Measurements from ENCODE around the gene NRIP2. TPM values are rescaled to one million over a fixed set of nuclear protein-coding genes. Genes with fewer than 3 reads are reported as not detected.

The NRIP2 gene
- total and polyA plus RNA-seq, 10 of the 15 experiments (the other 5 are each of a cell fraction or from before 2014, with no cell fraction given): 0.04 to 0.83 (median 0.42) TPM; not detected in 7

GRCh38 chr12:2856051-2856450 lies 21.2 kb upstream of the NRIP2 start:
- POLR2A ChIA-PET: no interaction called here
- BruUV-seq (replicated peaks): no TSS peak

More at GRCh38 chr12:2856051-2856450, 21.2 kb upstream of the NRIP2 start:
- intact Hi-C loops (cut with micrococcal nuclease; ENCODE audit: unreplicated experiment): no loop called here
- H3K27me3 ChIP-seq (replicated peaks in 1 of 2; ENCODE audit: control insufficient read depth in 2 of 2, insufficient read depth in 2 of 2, low read length in 1 of 2): no peaks in the 10 kb centered on the region
- H3K36me3 ChIP-seq (ENCODE audit: control insufficient read depth in 2 of 2, insufficient read depth in 2 of 2, low read length in 1 of 2): peaks cover 11% of the 10 kb centered on the region in 2 experiments; a peak in 3 of 4 replicates
- no peak for DNase-seq (ENCODE audit: low read depth, low spot score)
- no peaks in the 10 kb centered on the region for H3K79me2 ChIP-seq (ENCODE audit: control insufficient read depth, insufficient read depth, low read length)
- H3K4me1 ChIP-seq (ENCODE audit: control insufficient read depth, insufficient read depth, low read length): no peaks in the 10 kb centered on the region
- RAD21 ChIA-PET (ENCODE audit: unreplicated experiment): no interaction called here
- no peak overlapping the region for H3K9ac ChIP-seq (ENCODE audit: control insufficient read depth, insufficient read depth, low read length)
- in situ Hi-C loops (cut with MboI): no loop called here
- H3K27ac ChIP-seq (ENCODE audit: control insufficient read depth, insufficient read depth): no peak overlapping the region
- H3K4me3 ChIP-seq: no peak overlapping the region
- no peak for ATAC-seq
- no peak overlapping the region for H3K4me2 ChIP-seq (ENCODE audit: control insufficient read depth, insufficient read depth)
- no peaks in the 10 kb centered on the region for H3K9me3 ChIP-seq (replicated peaks; ENCODE audit: control insufficient read depth, insufficient read depth, low read length)
- CTCF ChIA-PET: interaction anchor here (0.6 to 3.0 kb wide), 2 partner anchors 88 to 1500 kb away, joined by 3 to 24 read pairs; no protein-coding TSS in a partner anchor
- 93% methylated on average over 3 of the region's 3 CpGs for WGBS (ENCODE audit: insufficient coverage, insufficient replicate concordance, low lambda C conversion rate, missing lambda C conversion rate)
- no peak overlapping the region for H2AFZ ChIP-seq (ENCODE audit: control insufficient read depth, low read depth, low read length)
- no peak for TF ChIP-seq RAD51 (IDR thresholded peaks at IDR 0.05)
- TF ChIP-seq TCF3 (IDR thresholded peaks at IDR 0.05; ENCODE audit: borderline replicate concordance, insufficient read depth, low read depth, low read length): no peak
- TF ChIP-seq NRF1 (conservative IDR thresholded peaks at IDR 0.05; ENCODE audit: low read depth, low read length): no peak
- TF ChIP-seq GATAD2B (conservative IDR thresholded peaks at IDR 0.05; ENCODE audit: low read depth): no peak
- TF ChIP-seq, protein P1, sequence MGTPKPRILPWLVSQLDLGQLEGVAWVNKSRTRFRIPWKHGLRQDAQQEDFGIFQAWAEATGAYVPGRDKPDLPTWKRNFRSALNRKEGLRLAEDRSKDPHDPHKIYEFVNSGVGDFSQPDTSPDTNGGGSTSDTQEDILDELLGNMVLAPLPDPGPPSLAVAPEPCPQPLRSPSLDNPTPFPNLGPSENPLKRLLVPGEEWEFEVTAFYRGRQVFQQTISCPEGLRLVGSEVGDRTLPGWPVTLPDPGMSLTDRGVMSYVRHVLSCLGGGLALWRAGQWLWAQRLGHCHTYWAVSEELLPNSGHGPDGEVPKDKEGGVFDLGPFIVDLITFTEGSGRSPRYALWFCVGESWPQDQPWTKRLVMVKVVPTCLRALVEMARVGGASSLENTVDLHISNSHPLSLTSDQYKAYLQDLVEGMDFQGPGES (IDR thresholded peaks at IDR 0.05): no peak
- no peak for TF ChIP-seq TBL1XR1 (IDR thresholded peaks at IDR 0.05; ENCODE audit: low read depth, low read length)
- TF ChIP-seq E4F1 (IDR thresholded peaks at IDR 0.05; ENCODE audit: borderline replicate concordance, partially characterized antibody): no peak
- no peak for FAIRE-seq
- no peaks in the 10 kb centered on the region for H4K20me1 ChIP-seq (ENCODE audit: control insufficient read depth, insufficient read depth)
- SMC1A ChIA-PET (ENCODE audit: uncharacterized antibody, unreplicated experiment): no interaction called here
